Chondrocyte (in vitro differentiated cells): Measurements from ENCODE around the gene EPHA3. TPM values are rescaled to one million over a fixed set of nuclear protein-coding genes. Genes with fewer than 3 reads are reported as not detected.

Experiments
- DNase-seq: peaks from one replicate; pipeline ENCODE4 v3.0.0; 2021; ENCODE audit warnings: mixed read lengths, low spot score
- H3K27ac Mint-ChIP-seq: one replicate; pipeline ENCODE4 v1.8.0; 2021; ENCODE audit warnings: mild to moderate bottlenecking, moderate library complexity, mixed read lengths; ENCODE audit not compliant: unreplicated experiment
- H3K27me3 Mint-ChIP-seq: 2 replicates; pipeline ENCODE4 v1.8.0; 2021; ENCODE audit warnings: low read depth, mixed read lengths
- H3K36me3 Mint-ChIP-seq: 2 replicates; pipeline ENCODE4 v1.8.0; 2021; ENCODE audit warnings: low read depth, mixed read lengths
- H3K4me1 Mint-ChIP-seq: 2 replicates; pipeline ENCODE4 v1.8.0; 2021; ENCODE audit warnings: low read depth, mild to moderate bottlenecking, mixed read lengths
- H3K4me3 Mint-ChIP-seq: one replicate; pipeline ENCODE4 v1.8.0; 2021; ENCODE audit warnings: mild to moderate bottlenecking, moderate library complexity, mixed read lengths; ENCODE audit not compliant: unreplicated experiment
- H3K9me3 Mint-ChIP-seq: 2 replicates; pipeline ENCODE4 v1.8.0; 2021; ENCODE audit warnings: low read depth, mixed read lengths
- total RNA-seq: library from RNA; stranded (reverse); gene quantifications from 3 replicates; pipeline ENCODE4 v1.2.1, GENCODE V29; 2021
- TF ChIP-seq, protein P1 (sequence below): fragments of 200-600 bp; sonication (generic); IDR thresholded peaks from 2 replicates; pipeline ENCODE4 v1.5.0; 2021; ENCODE audit warnings: antibody characterized with exemption, mild to moderate bottlenecking, moderate library complexity

EPHA3 gene
- total RNA-seq, 1 donor from 2014 or later: 0.87 TPM

- no peaks in the 10 kb centered on the region for H3K9me3 Mint-ChIP-seq
- no peak overlapping the region for H3K27ac Mint-ChIP-seq
- H3K27me3 Mint-ChIP-seq: peaks cover 3% of the 10 kb centered on the region
- no peak overlapping the region for H3K4me3 Mint-ChIP-seq
- TF ChIP-seq, protein P1, sequence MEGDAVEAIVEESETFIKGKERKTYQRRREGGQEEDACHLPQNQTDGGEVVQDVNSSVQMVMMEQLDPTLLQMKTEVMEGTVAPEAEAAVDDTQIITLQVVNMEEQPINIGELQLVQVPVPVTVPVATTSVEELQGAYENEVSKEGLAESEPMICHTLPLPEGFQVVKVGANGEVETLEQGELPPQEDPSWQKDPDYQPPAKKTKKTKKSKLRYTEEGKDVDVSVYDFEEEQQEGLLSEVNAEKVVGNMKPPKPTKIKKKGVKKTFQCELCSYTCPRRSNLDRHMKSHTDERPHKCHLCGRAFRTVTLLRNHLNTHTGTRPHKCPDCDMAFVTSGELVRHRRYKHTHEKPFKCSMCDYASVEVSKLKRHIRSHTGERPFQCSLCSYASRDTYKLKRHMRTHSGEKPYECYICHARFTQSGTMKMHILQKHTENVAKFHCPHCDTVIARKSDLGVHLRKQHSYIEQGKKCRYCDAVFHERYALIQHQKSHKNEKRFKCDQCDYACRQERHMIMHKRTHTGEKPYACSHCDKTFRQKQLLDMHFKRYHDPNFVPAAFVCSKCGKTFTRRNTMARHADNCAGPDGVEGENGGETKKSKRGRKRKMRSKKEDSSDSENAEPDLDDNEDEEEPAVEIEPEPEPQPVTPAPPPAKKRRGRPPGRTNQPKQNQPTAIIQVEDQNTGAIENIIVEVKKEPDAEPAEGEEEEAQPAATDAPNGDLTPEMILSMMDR: no peak
- H3K36me3 Mint-ChIP-seq: no peaks in the 10 kb centered on the region
- no peak for DNase-seq
- peaks cover 8% of the 10 kb centered on the region for H3K4me1 Mint-ChIP-seq
Measured at GRCh38 chr3:89173546-89173945, 66.1 kb downstream of the EPHA3 start.

- no peaks in the 10 kb centered on the region for H3K9me3 Mint-ChIP-seq
- H3K36me3 Mint-ChIP-seq: no peaks in the 10 kb centered on the region
- H3K4me1 Mint-ChIP-seq: peaks cover 16% of the 10 kb centered on the region
- TF ChIP-seq, protein P1: no peak
- H3K27ac Mint-ChIP-seq: no peak overlapping the region
- peaks cover 7% of the 10 kb centered on the region for H3K27me3 Mint-ChIP-seq
- H3K4me3 Mint-ChIP-seq: no peak overlapping the region
- DNase-seq: no peak
Measured at GRCh38 chr3:89179355-89180001, 72.1 kb downstream of the EPHA3 start.

GRCh38 chr3:89180334-89180733 is 72.9 kb downstream of the EPHA3 start:
- Mint-ChIP-seq H3K27ac (no peak overlapping the region), H3K4me3 (no peak overlapping the region), H3K27me3 (peaks cover 7% of the 10 kb centered on the region), H3K4me1 (peaks cover 16% of the 10 kb centered on the region), H3K9me3 (no peaks in the 10 kb centered on the region), H3K36me3 (no peaks in the 10 kb centered on the region)
- DNase-seq: no peak
- TF ChIP-seq, protein P1: no peak

DNA sequence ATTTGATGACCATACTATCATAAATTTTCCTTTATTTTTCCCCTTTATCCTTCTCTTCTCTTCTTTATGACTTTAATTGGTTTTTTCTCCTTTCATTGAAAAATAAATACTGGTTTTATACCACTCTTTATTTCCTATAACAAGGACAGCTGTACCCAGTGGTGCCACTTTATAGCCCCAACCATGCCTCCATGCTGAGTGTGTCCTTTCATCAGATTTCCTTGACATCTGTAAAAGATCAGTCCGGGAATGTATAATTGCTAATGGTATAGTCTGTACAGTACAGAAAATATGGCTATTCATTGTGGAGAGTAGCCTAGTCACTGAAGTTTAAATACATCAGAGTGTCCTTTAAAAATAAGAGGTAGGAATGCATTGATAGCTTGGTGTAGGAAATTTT is 74.6 kb downstream of the EPHA3 start:
- no peak overlapping the region for H3K4me3 Mint-ChIP-seq
- no peak for DNase-seq
- TF ChIP-seq, protein P1: no peak
- H3K4me1 Mint-ChIP-seq: peaks cover 16% of the 10 kb centered on the region
- H3K9me3 Mint-ChIP-seq: no peaks in the 10 kb centered on the region
- no peaks in the 10 kb centered on the region for H3K36me3 Mint-ChIP-seq
- no peak overlapping the region for H3K27ac Mint-ChIP-seq
- peaks cover 10% of the 10 kb centered on the region for H3K27me3 Mint-ChIP-seq

GRCh38 chr3:89184151-89184995 is 77.0 kb downstream of the EPHA3 start:
- no peak for DNase-seq
- no peak overlapping the region for H3K27ac Mint-ChIP-seq
- H3K4me1 Mint-ChIP-seq: peaks cover 13% of the 10 kb centered on the region
- TF ChIP-seq, protein P1: no peak
- H3K36me3 Mint-ChIP-seq: no peaks in the 10 kb centered on the region
- no peak overlapping the region for H3K4me3 Mint-ChIP-seq
- H3K9me3 Mint-ChIP-seq: no peaks in the 10 kb centered on the region
- peaks cover 16% of the 10 kb centered on the region for H3K27me3 Mint-ChIP-seq
